Measurements from ENCODE around the gene ARL4D.

The ARL4D gene

DNA sequence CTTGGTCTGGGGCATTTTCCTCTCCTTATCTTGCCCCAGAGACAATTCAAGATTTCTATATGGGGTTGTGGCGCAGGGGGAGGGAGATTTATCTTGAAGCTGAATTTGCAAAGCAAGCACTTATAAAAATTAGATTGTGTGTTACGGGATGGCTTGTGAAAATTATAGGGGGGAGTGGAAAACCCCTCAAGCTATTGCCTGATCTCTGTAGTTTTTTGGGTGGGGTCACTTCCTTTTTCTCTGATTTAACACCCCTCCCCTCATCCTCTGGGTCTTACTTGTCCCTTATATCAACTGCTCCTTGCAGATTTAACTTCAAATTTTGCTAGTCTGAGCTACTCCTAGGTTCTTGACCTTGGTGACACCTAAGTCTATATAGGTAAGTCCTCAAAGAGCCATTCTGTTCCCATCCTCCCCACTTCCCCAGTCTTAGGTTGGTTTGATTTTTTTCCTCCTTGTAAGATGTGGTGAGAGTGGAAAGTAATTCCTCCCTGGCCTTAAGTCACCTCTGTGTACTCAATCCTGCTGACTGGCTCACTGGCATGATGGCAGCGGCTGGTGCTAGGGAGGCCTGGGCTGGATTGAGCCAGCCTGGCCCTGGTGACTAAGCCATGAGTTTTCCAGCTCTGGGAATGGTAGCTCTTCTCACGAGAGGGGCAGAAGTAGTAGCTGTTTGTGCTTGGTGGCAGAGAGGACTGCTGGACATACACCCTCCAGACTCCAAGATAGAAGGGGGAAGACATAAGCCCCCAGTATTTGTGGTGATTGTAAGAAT is 2.3 kb downstream of the ARL4D start (continued):
- TF ChIP-seq ZNF214 (tag by site-specific recombination; IDR thresholded peaks at IDR 0.05; ENCODE audit: borderline replicate concordance) (no peak), ZNF558 (tag by site-specific recombination; IDR thresholded peaks at IDR 0.05) (no peak), GLI2 (tag by site-specific recombination; IDR thresholded peaks at IDR 0.05; ENCODE audit: borderline replicate concordance, low read depth) (no peak), RBAK (tag by site-specific recombination; IDR thresholded peaks at IDR 0.05) (no peak), ZSCAN16 (tag by site-specific recombination; IDR thresholded peaks at IDR 0.05) (no peak), ZBTB17 (tag by site-specific recombination; IDR thresholded peaks at IDR 0.05) (peak; percentile 74)
- TF ChIP-seq, protein P1, sequence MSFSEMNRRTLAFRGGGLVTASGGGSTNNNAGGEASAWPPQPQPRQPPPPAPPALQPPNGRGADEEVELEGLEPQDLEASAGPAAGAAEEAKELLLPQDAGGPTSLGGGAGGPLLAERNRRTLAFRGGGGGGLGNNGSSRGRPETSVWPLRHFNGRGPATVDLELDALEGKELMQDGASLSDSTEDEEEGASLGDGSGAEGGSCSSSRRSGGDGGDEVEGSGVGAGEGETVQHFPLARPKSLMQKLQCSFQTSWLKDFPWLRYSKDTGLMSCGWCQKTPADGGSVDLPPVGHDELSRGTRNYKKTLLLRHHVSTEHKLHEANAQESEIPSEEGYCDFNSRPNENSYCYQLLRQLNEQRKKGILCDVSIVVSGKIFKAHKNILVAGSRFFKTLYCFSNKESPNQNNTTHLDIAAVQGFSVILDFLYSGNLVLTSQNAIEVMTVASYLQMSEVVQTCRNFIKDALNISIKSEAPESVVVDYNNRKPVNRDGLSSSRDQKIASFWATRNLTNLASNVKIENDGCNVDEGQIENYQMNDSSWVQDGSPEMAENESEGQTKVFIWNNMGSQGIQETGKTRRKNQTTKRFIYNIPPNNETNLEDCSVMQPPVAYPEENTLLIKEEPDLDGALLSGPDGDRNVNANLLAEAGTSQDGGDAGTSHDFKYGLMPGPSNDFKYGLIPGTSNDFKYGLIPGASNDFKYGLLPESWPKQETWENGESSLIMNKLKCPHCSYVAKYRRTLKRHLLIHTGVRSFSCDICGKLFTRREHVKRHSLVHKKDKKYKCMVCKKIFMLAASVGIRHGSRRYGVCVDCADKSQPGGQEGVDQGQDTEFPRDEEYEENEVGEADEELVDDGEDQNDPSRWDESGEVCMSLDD (tag by site-specific recombination; IDR thresholded peaks at IDR 0.05), result no peak

DNA sequence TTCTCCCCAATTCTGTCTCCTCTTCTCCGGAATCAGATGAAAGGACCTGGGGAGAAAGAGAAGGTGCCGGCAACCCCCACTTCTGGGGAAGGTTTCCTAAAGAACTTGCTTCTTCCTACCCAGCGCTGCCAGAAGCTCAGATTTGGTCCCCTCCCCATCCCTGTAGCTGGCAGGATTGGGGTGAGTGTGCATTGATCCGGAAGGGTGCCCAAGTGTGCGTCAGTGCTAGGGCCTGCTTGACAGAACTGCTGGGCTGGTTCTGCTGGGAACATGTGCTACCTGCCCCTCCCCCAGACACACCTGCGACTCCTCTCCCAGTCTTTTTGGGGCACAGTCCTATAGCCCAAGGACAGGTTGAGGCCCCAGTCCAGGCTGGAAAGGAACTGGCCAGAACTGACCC is 3.3 kb downstream of the ARL4D start:
- TF ChIP-seq ZNF202 (tag by site-specific recombination; IDR thresholded peaks at IDR 0.05; ENCODE audit: borderline replicate concordance), result no peak
- no peak for TF ChIP-seq ZNF561 (tag by site-specific recombination; IDR thresholded peaks at IDR 0.05; ENCODE audit: borderline replicate concordance)
- no peak for TF ChIP-seq ZNF146 (tag by site-specific recombination; IDR thresholded peaks at IDR 0.05)
- TF ChIP-seq, protein P2, sequence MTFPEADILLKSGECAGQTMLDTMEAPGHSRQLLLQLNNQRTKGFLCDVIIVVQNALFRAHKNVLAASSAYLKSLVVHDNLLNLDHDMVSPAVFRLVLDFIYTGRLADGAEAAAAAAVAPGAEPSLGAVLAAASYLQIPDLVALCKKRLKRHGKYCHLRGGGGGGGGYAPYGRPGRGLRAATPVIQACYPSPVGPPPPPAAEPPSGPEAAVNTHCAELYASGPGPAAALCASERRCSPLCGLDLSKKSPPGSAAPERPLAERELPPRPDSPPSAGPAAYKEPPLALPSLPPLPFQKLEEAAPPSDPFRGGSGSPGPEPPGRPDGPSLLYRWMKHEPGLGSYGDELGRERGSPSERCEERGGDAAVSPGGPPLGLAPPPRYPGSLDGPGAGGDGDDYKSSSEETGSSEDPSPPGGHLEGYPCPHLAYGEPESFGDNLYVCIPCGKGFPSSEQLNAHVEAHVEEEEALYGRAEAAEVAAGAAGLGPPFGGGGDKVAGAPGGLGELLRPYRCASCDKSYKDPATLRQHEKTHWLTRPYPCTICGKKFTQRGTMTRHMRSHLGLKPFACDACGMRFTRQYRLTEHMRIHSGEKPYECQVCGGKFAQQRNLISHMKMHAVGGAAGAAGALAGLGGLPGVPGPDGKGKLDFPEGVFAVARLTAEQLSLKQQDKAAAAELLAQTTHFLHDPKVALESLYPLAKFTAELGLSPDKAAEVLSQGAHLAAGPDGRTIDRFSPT (tag by site-specific recombination; IDR thresholded peaks at IDR 0.05), result no peak
- TF ChIP-seq HOXA7 (CRISPR knock-in tag; IDR thresholded peaks at IDR 0.05; ENCODE audit: borderline replicate concordance), result no peak
- TF ChIP-seq, protein P3, sequence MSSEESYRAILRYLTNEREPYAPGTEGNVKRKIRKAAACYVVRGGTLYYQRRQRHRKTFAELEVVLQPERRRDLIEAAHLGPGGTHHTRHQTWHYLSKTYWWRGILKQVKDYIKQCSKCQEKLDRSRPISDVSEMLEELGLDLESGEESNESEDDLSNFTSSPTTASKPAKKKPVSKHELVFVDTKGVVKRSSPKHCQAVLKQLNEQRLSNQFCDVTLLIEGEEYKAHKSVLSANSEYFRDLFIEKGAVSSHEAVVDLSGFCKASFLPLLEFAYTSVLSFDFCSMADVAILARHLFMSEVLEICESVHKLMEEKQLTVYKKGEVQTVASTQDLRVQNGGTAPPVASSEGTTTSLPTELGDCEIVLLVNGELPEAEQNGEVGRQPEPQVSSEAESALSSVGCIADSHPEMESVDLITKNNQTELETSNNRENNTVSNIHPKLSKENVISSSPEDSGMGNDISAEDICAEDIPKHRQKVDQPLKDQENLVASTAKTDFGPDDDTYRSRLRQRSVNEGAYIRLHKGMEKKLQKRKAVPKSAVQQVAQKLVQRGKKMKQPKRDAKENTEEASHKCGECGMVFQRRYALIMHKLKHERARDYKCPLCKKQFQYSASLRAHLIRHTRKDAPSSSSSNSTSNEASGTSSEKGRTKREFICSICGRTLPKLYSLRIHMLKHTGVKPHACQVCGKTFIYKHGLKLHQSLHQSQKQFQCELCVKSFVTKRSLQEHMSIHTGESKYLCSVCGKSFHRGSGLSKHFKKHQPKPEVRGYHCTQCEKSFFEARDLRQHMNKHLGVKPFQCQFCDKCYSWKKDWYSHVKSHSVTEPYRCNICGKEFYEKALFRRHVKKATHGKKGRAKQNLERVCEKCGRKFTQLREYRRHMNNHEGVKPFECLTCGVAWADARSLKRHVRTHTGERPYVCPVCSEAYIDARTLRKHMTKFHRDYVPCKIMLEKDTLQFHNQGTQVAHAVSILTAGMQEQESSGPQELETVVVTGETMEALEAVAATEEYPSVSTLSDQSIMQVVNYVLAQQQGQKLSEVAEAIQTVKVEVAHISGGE (tag by site-specific recombination; conservative IDR thresholded peaks at IDR 0.05; ENCODE audit: low read depth), result no peak
- no peak for TF ChIP-seq ZNF660 (tag by site-specific recombination; IDR thresholded peaks at IDR 0.05)
- TF ChIP-seq, protein P4, sequence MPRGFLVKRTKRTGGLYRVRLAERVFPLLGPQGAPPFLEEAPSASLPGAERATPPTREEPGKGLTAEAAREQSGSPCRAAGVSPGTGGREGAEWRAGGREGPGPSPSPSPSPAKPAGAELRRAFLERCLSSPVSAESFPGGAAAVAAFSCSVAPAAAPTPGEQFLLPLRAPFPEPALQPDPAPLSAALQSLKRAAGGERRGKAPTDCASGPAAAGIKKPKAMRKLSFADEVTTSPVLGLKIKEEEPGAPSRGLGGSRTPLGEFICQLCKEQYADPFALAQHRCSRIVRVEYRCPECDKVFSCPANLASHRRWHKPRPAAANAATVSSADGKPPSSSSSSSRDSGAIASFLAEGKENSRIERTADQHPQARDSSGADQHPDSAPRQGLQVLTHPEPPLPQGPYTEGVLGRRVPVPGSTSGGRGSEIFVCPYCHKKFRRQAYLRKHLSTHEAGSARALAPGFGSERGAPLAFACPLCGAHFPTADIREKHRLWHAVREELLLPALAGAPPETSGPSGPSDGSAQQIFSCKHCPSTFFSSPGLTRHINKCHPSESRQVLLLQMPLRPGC (tag by site-specific recombination; IDR thresholded peaks at IDR 0.05), result no peak
- TF ChIP-seq, protein P5, sequence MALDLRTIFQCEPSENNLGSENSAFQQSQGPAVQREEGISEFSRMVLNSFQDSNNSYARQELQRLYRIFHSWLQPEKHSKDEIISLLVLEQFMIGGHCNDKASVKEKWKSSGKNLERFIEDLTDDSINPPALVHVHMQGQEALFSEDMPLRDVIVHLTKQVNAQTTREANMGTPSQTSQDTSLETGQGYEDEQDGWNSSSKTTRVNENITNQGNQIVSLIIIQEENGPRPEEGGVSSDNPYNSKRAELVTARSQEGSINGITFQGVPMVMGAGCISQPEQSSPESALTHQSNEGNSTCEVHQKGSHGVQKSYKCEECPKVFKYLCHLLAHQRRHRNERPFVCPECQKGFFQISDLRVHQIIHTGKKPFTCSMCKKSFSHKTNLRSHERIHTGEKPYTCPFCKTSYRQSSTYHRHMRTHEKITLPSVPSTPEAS (tag by site-specific recombination; IDR thresholded peaks at IDR 0.05), result no peak
- ChIA-PET CTCF (interaction anchor here (1.5 to 12.6 kb wide), 3 partner anchors 8 to 81 kb away, joined by 14 to 406 read pairs (median 29); partner anchors contain the start of gene DHX8), POLR2A (interaction anchor here (0.9 to 5.6 kb wide), 3 partner anchors 33 to 81 kb away, joined by 3 to 76 read pairs (median 3); partner anchors contain the start of gene DHX8)

More for the DNA sequence above, 3.3 kb downstream of the ARL4D start:
- Histone ChIP-seq H3K4me1 (ENCODE audit: control insufficient read depth, insufficient read depth, low read length) (peaks cover 6% of the 10 kb centered on the region; the same call in 1 of the 2 replicates), H3K27ac (ENCODE audit: extremely low read depth, low read depth, low read length) (no peak overlapping the region), H3K9me3 (ENCODE audit: control insufficient read depth, insufficient read depth, low read depth, low read length) (no peaks in the 10 kb centered on the region), H3K4me3 (ENCODE audit: low read depth, low read length) (no peak overlapping the region), H3K36me3 (ENCODE audit: control insufficient read depth in 2 of 2, insufficient read depth in 1 of 2, low read length in 2 of 2) (peaks cover 0 to 18% of the 10 kb centered on the region in 2 experiments; a peak in 1 of 3 replicates)

Data from HEK293 (cell line).